GM21825 (cell line): ENCODE measurements around the gene RPTOR.

Source experiments
- ATAC-seq: cut with Tn5 transposase; IDR thresholded peaks from one replicate; pipeline ENCODE4 v1.9.1; 2021; ENCODE audit warnings: mild to moderate bottlenecking, moderate library complexity; ENCODE audit not compliant: unreplicated experiment

The RPTOR gene

GRCh38 chr17:80708480-80708879 is 163.8 kb downstream of the RPTOR start:
- ATAC-seq = no peak

DNA sequence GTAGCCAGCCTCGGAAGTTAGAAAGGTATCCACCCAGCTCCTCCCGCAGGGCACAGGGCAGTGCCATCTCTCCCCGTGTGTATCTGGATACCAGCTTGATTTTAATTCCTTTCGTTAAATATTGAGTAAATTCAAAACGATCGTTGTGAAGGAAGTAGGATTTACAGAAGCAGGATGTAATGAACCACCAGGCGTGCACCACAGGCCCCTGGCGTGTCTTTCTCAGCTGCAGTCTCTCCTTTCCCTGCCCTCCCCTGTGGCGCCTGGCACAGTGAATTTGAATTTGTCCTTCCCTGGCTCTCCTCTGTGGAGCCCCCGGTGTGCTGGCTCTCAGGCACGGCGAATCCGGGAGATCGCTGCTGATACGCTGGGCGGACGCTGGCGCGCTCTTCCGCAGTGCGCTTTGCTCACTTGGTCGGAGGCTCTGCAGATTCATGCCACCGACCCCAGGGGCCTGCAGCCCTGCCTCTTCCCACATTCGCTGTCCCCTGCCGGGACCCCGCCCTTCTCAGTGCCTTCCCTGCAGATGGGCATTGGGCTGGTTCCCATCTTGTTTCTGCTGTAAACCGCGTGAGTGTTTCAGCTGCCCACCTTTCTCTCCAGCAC is 164.6 kb downstream of the RPTOR start:
- ATAC-seq = no peak

- no peak for ATAC-seq
These were observed 166.2 kb downstream of the RPTOR start for GRCh38 chr17:80710714-80711302.

- no peak for ATAC-seq
These were observed 167.5 kb downstream of the RPTOR start for GRCh38 chr17:80712089-80712488.

GRCh38 chr17:80712606-80713005 is 168.0 kb downstream of the RPTOR start:
- ATAC-seq = no peak

DNA sequence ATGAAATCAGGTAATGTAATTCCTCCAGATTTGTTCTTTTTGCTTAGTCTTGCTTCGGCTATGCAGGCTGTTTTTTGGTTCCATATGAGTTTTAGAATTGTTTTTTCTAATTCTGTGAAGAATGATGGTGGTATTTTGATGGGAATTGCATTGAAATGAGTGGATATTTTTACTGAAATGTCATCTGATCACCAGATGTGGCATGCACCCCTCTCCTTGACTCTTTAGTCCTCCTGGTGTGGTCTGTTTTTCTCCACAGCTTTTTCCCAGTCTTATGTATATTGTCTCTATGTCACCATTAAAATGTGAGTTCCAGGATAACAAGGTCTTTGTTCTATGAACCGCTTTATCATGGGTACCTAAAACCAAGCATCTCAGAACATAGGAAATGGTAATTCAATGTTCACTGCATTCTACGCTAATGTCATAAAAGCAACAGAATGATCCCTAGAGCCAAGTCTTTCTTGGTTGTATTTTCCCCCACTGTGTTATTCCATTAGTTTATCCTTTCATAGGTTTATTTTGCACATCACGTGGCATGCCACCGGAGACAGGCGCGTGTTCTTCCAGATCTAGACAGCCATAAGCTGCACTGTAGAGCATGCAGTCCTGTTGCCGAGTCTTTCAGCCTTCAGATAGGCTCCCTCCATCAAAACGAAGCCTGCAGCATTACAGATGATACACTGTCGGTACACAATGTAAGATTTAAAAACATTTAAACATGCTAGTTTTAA is 172.5 kb downstream of the RPTOR start:
- no peak for ATAC-seq

DNA sequence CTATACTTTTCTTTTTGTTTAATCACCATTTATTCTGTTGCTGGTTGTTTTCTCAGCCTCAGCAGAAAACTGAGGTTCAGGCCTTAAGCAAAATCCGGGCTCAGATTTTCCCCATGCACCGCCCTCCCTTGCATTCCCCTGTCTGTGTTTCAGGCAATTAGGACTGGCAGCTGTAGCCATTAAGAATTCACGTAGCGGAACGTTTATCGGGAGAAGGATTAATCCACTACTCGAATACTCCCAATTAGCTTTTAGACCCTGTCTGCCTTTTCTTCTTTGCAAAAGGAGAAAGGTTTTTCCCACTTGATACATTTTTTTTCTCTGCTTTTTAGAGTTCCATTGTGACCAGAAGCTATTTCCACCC is 173.1 kb downstream of the RPTOR start:
- no peak for ATAC-seq

DNA sequence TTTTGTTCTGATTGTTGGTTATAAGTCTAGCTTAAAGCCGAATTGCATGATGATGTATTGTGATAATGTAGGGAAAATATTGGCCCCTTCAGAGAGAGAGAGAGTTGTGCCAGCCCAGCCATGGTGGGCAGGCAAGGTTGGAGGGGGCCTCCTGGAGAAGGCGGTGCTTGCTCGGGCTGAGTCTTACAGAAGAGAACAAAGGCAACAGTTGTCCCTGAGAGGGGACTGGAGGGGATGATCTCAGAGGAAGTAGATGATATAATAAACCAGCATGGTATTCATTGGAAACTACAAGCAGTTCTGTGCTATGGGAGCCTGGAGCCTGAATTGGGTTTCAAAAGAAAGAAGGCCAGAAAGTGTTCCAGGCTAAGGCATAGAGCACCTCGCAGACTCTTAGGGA is 173.8 kb downstream of the RPTOR start:
- ATAC-seq = no peak

- ATAC-seq = no peak
These were observed 174.8 kb downstream of the RPTOR start for GRCh38 chr17:80719449-80719848.

GRCh38 chr17:80720610-80721577 is 176.3 kb downstream of the RPTOR start:
- no peak for ATAC-seq

DNA sequence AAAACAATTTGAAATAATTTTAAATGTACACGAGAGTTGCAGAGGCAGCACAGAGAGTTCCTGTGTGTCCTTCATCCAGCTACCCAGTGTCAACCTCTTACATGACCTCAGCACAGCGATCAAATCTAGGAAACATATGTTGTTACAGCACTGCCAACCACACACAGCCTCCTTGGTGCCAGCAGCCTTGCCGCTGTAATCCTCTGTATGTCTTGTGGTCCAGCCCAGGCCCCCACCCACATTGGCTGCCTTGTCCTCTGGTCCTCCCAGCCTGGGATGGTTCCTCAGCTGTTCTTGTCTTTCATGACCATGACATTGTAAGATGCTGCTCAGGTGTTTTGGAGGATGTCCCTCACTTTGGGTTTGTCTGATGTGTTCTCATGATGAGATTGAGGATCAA is 178.0 kb downstream of the RPTOR start:
- no peak for ATAC-seq

GRCh38 chr17:80724775-80725266 is 180.2 kb downstream of the RPTOR start:
- no peak for ATAC-seq

DNA sequence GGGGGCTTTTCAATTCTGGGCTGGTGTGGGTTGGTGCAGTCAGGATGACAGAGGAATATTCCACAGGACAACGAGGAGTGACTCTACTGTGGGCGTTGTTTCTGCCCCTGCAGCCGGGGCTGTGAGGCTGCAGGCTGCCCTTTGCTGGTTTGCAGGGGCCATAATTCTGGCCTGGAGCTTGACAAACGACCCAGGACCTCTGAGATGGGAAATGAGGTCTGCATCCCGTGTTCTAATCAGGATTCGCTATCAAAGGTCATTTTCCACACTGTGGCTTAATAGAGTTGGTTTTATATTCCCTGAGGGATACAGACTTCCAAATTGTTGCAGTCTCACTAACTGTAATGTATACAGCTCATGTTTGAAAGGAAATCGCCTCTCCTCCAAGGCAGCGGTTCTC is 180.9 kb downstream of the RPTOR start:
- no peak for ATAC-seq

DNA sequence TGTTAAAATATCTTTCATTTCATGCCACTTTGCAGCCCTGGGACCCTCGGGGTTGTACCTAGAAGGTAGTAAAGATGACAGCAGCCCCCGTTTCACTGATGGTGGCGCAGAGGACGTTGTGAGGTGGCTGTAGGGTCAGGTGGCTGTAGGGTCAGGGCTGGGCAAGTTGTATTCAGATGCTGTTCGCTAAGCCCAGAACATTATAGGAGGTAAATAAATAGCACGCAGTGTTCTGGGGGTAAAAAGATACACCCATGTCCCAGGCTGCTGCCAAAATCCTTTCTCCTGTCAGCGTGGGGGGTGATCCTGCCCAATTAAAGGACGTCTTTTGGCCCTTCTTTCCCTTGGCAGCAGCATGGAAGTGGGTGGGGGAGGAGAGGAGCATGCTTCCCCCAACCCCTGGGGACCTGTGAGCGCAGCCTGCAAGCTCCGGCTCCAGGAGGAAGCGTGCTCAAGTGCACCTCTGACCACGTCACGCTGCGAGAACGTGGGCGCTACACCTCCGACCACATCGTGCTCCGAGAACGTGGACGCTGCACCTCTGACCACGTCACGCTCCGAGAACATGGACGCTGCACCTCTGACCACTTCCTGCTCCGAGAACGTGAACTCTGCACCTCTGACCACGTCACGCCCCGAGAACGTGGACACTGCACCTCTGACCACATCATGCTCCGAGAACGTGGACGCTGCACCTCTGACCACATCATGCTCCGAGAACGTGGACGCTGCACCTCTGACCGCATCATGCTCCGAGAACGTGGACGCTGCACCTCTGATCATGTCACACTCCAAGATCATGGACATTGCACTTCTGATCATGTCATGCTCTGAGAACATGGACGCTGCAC is 182.1 kb downstream of the RPTOR start:
- no peak for ATAC-seq

GRCh38 chr17:80727409-80727755 is 182.7 kb downstream of the RPTOR start:
- no peak for ATAC-seq

DNA sequence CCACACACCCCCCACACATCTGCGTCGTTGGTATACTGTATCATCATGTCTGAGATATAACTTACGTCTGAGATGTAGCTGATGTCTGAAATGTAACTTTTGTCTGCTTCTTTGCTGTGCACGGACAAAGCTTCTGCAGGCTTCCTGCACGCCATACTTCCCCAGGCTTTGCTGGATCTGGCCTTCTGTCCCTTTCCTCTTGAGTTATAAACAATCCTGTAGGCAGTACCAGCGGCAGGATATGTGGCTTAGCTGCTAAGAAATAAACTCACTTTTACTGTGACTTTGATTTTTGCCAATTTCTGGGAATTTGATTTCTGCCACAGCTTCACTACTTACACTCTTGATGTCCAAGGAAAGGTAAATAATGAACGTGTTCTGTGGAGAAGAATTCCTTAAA is 184.4 kb downstream of the RPTOR start:
- ATAC-seq = no peak

GRCh38 chr17:80729761-80730160 is 185.1 kb downstream of the RPTOR start:
- no peak for ATAC-seq

GRCh38 chr17:80730739-80731138 is 186.1 kb downstream of the RPTOR start:
- ATAC-seq = no peak

DNA sequence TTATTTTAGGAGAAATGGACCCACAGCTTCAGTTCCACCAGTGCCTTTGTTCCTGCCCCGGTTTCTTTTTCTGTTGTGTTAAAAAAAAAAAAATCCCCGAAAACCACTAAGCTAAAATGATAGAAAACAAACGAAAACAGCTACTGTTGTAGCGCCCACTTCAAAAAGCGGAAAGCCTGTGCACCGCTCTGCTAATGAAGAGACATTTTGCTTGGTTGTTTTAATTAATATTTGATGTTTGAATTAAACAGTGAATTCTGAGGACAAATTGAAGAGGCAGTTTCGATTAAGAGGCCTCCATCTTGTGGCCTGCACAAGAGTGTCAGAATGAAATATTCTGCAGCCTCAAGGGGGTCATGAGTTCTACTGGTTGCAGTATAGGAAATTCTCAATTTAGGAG is 186.7 kb downstream of the RPTOR start:
- ATAC-seq = no peak

- no peak for ATAC-seq
These were observed 187.6 kb downstream of the RPTOR start for GRCh38 chr17:80732268-80732667.
